Measurements from ENCODE around the gene UNC5C. TPM values are rescaled to one million over a fixed set of nuclear protein-coding genes. Genes with fewer than 3 reads are reported as not detected.

UNC5C gene
- total RNA-seq, 2 donors from 2014 or later: 0.52 to 2.0 TPM

DNA sequence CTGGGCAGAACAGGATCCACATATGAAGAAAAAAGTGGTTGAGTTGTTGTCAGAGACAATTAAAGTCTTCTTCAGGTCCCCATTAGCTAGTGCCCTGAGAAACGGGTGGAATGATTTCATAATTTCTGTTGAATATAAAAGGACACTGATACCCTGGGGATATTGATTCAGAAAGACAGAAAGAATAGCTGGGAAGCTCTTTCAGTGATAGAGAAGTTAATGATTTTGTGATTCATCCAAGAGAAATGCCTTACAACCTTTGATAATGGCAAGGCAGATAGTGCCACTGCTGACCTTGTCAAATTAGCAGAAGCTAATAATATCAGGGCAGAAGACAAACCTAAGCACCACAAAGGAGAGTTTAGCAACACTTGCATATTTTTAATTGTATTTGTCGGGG is 37.9 kb downstream of the UNC5C start:
- Histone ChIP-seq H3K4me1 (no peaks in the 10 kb centered on the region), H3K4me3 (no peak overlapping the region), H3K27me3 (no peaks in the 10 kb centered on the region), H3K9me3 (no peaks in the 10 kb centered on the region), H3K27ac (no peak overlapping the region), H3K36me3 (replicated peaks in 1 of 2; ENCODE audit: insufficient read depth in 1 of 2, low read depth in 2 of 2) (no peaks in the 10 kb centered on the region)
- WGBS, 2 donors: 50 to 57% methylated on average over 2 of the region's 2 CpGs
- intact Hi-C loops (cut with DNase I): no loop called here
- TF ChIP-seq, protein P1, sequence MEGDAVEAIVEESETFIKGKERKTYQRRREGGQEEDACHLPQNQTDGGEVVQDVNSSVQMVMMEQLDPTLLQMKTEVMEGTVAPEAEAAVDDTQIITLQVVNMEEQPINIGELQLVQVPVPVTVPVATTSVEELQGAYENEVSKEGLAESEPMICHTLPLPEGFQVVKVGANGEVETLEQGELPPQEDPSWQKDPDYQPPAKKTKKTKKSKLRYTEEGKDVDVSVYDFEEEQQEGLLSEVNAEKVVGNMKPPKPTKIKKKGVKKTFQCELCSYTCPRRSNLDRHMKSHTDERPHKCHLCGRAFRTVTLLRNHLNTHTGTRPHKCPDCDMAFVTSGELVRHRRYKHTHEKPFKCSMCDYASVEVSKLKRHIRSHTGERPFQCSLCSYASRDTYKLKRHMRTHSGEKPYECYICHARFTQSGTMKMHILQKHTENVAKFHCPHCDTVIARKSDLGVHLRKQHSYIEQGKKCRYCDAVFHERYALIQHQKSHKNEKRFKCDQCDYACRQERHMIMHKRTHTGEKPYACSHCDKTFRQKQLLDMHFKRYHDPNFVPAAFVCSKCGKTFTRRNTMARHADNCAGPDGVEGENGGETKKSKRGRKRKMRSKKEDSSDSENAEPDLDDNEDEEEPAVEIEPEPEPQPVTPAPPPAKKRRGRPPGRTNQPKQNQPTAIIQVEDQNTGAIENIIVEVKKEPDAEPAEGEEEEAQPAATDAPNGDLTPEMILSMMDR (IDR thresholded peaks at IDR 0.05): no peak
- TF ChIP-seq POLR2A (IDR thresholded peaks at IDR 0.05): no peak
- ATAC-seq (no peak), DNase-seq (no peak)

GRCh38 chr4:95510145-95510544 is 38.6 kb downstream of the UNC5C start:
- no peak overlapping the region for H3K27ac ChIP-seq
- DNase-seq (peak in 2 of 4 donors; percentile 9 to 11), ATAC-seq (no peak)
- H3K27me3 ChIP-seq: no peaks in the 10 kb centered on the region
- no peaks in the 10 kb centered on the region for H3K36me3 ChIP-seq (replicated peaks in 1 of 2; ENCODE audit: insufficient read depth in 1 of 2, low read depth in 2 of 2)
- H3K4me3 ChIP-seq: no peak overlapping the region
- no peak for TF ChIP-seq POLR2A (IDR thresholded peaks at IDR 0.05)
- TF ChIP-seq, protein P1 (IDR thresholded peaks at IDR 0.05): peak; percentile 25 to 65 (median 41)
- H3K9me3 ChIP-seq: no peaks in the 10 kb centered on the region
- 1 to 2% methylated on average over 2 of the region's 2 CpGs for WGBS, 2 donors
- no peaks in the 10 kb centered on the region for H3K4me1 ChIP-seq
- intact Hi-C loops (cut with DNase I): no loop called here

GRCh38 chr4:95508421-95508820 is 40.4 kb downstream of the UNC5C start:
- no peak overlapping the region for H3K4me3 ChIP-seq
- WGBS, 2 donors: 26 to 41% methylated on average over 1 of the region's 1 CpG
- intact Hi-C loops (cut with DNase I): no loop called here
- H3K36me3 ChIP-seq (replicated peaks in 1 of 2; ENCODE audit: insufficient read depth in 1 of 2, low read depth in 2 of 2): no peaks in the 10 kb centered on the region
- ATAC-seq: no peak
- TF ChIP-seq, protein P1 (IDR thresholded peaks at IDR 0.05): no peak
- no peak for TF ChIP-seq POLR2A (IDR thresholded peaks at IDR 0.05)
- no peaks in the 10 kb centered on the region for H3K4me1 ChIP-seq
- no peaks in the 10 kb centered on the region for H3K9me3 ChIP-seq
- no peak overlapping the region for H3K27ac ChIP-seq
- no peaks in the 10 kb centered on the region for H3K27me3 ChIP-seq
- DNase-seq: no peak

- Histone ChIP-seq H3K4me3 (no peak overlapping the region), H3K36me3 (replicated peaks in 1 of 2; ENCODE audit: insufficient read depth in 1 of 2, low read depth in 2 of 2) (no peaks in the 10 kb centered on the region), H3K9me3 (no peaks in the 10 kb centered on the region), H3K27ac (no peak overlapping the region), H3K27me3 (no peaks in the 10 kb centered on the region), H3K4me1 (no peaks in the 10 kb centered on the region)
- no peak for TF ChIP-seq POLR2A (IDR thresholded peaks at IDR 0.05)
- TF ChIP-seq, protein P1 (IDR thresholded peaks at IDR 0.05): no peak
- no peak for DNase-seq
- no peak for ATAC-seq
- 68 to 77% methylated on average over 5 of the region's 5 CpGs for WGBS, 2 donors
- intact Hi-C loops (cut with DNase I): no loop called here
These were observed 41.2 kb downstream of the UNC5C start for GRCh38 chr4:95507561-95507960.

DNA sequence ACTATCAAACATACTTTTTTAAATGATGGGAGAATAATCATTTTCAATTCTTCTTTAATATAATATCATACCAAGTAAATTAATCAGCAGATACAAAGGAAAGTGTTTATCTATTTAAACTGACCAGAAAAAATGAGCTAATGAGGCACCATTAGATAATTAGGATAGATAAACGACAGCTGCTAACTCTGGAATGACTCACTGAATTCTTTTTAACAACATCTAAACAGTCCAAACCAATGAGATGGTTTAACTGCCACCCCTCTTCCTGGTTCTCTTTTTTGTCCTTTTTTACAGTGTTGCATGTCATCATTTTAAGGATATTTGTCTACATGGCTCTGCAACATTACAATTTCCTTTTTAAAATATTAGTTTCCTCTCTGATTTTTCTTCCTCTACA is 41.6 kb downstream of the UNC5C start:
- Histone ChIP-seq H3K4me1 (no peaks in the 10 kb centered on the region), H3K36me3 (replicated peaks in 1 of 2; ENCODE audit: insufficient read depth in 1 of 2, low read depth in 2 of 2) (no peaks in the 10 kb centered on the region), H3K4me3 (no peak overlapping the region), H3K9me3 (no peaks in the 10 kb centered on the region), H3K27ac (no peak overlapping the region), H3K27me3 (no peaks in the 10 kb centered on the region)
- ATAC-seq (no peak), DNase-seq (no peak)
- 43 to 50% methylated on average over 1 of the region's 1 CpG for WGBS, 2 donors
- TF ChIP-seq, protein P1 (IDR thresholded peaks at IDR 0.05): no peak
- no peak for TF ChIP-seq POLR2A (IDR thresholded peaks at IDR 0.05)
- intact Hi-C loops (cut with DNase I): no loop called here
